Vagina (tissue), 2 donors: ENCODE measurements around the gene AJAP1. TPM values are rescaled to one million over a fixed set of nuclear protein-coding genes. Genes with fewer than 3 reads are reported as not detected.

Experiments used
- DNase-seq, 2 donors: peaks; one replicate each; pipeline ENCODE4 v3.0.0-alpha.2; 2017; ENCODE audit errors: extremely low spot score in 2 of 2
- H3K27ac ChIP-seq: fragments of 200-600 bp; sonication (generic); one replicate; pipeline ENCODE4 v1.5.1; 2019
- H3K27me3 ChIP-seq: fragments of 200-600 bp; sonication (generic); one replicate; pipeline ENCODE4 v1.5.1; 2019
- H3K36me3 ChIP-seq, 2 donors: fragments of 200-600 bp; sonication (generic); one replicate each; pipeline ENCODE4 v1.5.1; 2017 to 2019
- H3K4me1 ChIP-seq: fragments of 200-600 bp; sonication (generic); one replicate; pipeline ENCODE4 v1.5.1; 2019
- H3K4me3 ChIP-seq, 2 donors: fragments of 200-600 bp; sonication (generic); 1 replicate in 1 of 2; 2 replicates in 1 of 2; pipeline ENCODE4 v1.5.1; 2016 to 2019
- H3K9me3 ChIP-seq: fragments of 200-600 bp; sonication (generic); one replicate; pipeline ENCODE4 v1.5.1; 2019
- CTCF ChIP-seq, 3 experiments: fragments of 450-650 bp in 2 of 3; fragments of 200-600 bp in 1 of 3; sonication (generic) in 1 of 3; IDR thresholded peaks; one replicate each; pipeline ENCODE4 v1.5.1; 2017 to 2019; ENCODE audit warnings: antibody characterized with exemption in 3 of 3, mild to moderate bottlenecking in 2 of 3, moderate library complexity in 2 of 3
- POLR2A ChIP-seq, 2 donors: fragments of 450-650 bp; IDR thresholded peaks; one replicate each; pipeline ENCODE4 v1.6.1; 2017; ENCODE audit warnings: antibody characterized with exemption in 2 of 2, mild to moderate bottlenecking in 2 of 2, moderate library complexity in 2 of 2
- POLR2AphosphoS5 ChIP-seq, 2 donors: sonication (generic); formaldehyde crosslinking; IDR thresholded peaks; one replicate each; pipeline ENCODE4 v1.9.0; 2017; ENCODE audit warnings: antibody characterized with exemption in 2 of 2, mild to moderate bottlenecking in 2 of 2, low read depth in 1 of 2; ENCODE audit not compliant: insufficient read depth in 1 of 2
- intact Hi-C: fragments of 100-400 bp; cut with DNase I; formaldehyde crosslinking; loops from one replicate; pipeline ENCODE4 v1.15.1; 2023
- total RNA-seq: library from RNA; depleted of rRNA; stranded (reverse); fragments of >200 nt; gene quantifications from one replicate; pipeline ENCODE4 v1.2.3, GENCODE V29; 2016

Gene AJAP1
- total RNA-seq, 1 donor from 2014 or later: 1.7 TPM

GRCh38 chr1:4674676-4675075, 20.3 kb downstream of the AJAP1 start:
- Histone ChIP-seq H3K27me3 (no peaks in the 10 kb centered on the region), H3K4me1 (no peaks in the 10 kb centered on the region), H3K36me3 (no peaks in the 10 kb centered on the region), H3K27ac (no peak overlapping the region), H3K9me3 (no peaks in the 10 kb centered on the region), H3K4me3 (no peak overlapping the region)
- no peak for DNase-seq
- intact Hi-C loops: no loop called here
- TF ChIP-seq CTCF (IDR thresholded peaks at IDR 0.05) (no peak), POLR2AphosphoS5 (IDR thresholded peaks at IDR 0.05; ENCODE audit: insufficient read depth in 1 of 2, low read depth in 1 of 2) (no peak), POLR2A (IDR thresholded peaks at IDR 0.05) (no peak)

DNA sequence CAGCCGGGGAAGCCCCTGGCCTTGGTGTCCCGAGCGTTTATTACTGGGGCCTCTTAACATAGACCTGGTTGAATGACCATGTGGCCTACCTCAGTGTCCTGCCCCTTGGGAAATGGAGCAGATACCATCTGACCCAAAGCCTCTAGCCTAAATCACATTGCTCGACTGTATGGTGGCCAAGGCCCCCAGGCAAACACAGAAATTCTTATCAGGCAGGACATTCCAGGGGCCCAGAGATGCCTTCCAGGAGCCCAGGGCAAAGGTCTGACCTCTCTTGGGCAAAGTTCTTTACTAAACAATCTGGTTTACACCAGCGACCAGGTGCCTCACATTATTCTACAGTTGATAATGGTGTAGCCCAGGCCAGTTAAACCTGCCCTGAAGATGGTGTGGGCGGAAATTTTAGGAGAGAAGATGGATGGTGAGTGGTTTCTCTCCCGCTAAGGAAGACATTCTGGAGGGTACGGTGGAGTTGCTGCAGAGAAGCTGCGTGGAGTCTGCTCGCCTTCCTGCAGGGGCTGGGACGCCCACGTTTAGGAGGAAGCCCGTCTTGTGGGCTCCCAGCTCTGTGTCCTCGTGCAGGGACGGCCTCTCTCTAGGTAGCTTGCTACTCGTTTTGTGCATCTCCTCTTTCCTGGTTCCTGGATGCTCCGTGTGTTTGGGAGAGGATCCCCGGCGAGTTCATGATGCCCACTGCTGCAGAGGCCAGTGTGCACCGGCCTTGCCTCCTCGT, 21.2 kb downstream of the AJAP1 start:
- no peak for DNase-seq
- Histone ChIP-seq H3K9me3 (no peaks in the 10 kb centered on the region), H3K4me3 (no peak overlapping the region), H3K27me3 (no peaks in the 10 kb centered on the region), H3K4me1 (no peaks in the 10 kb centered on the region), H3K27ac (no peak overlapping the region), H3K36me3 (no peaks in the 10 kb centered on the region)
- intact Hi-C loops: no loop called here
- TF ChIP-seq POLR2AphosphoS5 (IDR thresholded peaks at IDR 0.05; ENCODE audit: insufficient read depth in 1 of 2, low read depth in 1 of 2) (no peak), CTCF (IDR thresholded peaks at IDR 0.05) (no peak), POLR2A (IDR thresholded peaks at IDR 0.05) (no peak)

DNA sequence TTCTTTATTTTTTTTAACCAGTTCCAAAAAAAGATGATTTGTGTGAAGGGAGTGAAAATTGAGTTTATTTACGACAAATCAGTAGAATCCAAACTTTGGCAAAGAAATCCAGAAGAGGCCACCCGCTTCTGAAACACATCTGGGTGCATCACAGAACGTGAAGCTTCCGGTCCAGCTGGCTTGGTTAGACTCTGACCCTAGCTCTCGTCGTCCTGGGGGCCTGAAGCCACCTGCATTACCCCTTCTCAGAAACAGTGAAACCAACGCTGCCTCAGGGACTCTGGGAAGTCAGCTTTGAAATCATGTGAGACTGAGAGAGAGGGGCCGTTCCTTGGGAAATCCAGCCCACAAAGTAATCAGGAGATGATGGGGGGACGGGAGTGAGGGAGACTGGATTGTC, 21.8 kb downstream of the AJAP1 start:
- no peak for DNase-seq
- H3K9me3 ChIP-seq: no peaks in the 10 kb centered on the region
- H3K27me3 ChIP-seq: no peaks in the 10 kb centered on the region
- no peaks in the 10 kb centered on the region for H3K36me3 ChIP-seq
- intact Hi-C loops: no loop called here
- H3K4me1 ChIP-seq: no peaks in the 10 kb centered on the region
- no peak overlapping the region for H3K27ac ChIP-seq
- no peak overlapping the region for H3K4me3 ChIP-seq
- TF ChIP-seq CTCF (IDR thresholded peaks at IDR 0.05): no peak
- no peak for TF ChIP-seq POLR2A (IDR thresholded peaks at IDR 0.05)
- TF ChIP-seq POLR2AphosphoS5 (IDR thresholded peaks at IDR 0.05; ENCODE audit: insufficient read depth in 1 of 2, low read depth in 1 of 2): no peak

GRCh38 chr1:4677608-4678007, 23.2 kb downstream of the AJAP1 start:
- intact Hi-C loops: no loop called here
- no peak for TF ChIP-seq CTCF (IDR thresholded peaks at IDR 0.05)
- no peak for TF ChIP-seq POLR2AphosphoS5 (IDR thresholded peaks at IDR 0.05; ENCODE audit: insufficient read depth in 1 of 2, low read depth in 1 of 2)
- no peak for TF ChIP-seq POLR2A (IDR thresholded peaks at IDR 0.05)
- Histone ChIP-seq H3K9me3 (no peaks in the 10 kb centered on the region), H3K27me3 (no peaks in the 10 kb centered on the region), H3K4me3 (no peak overlapping the region), H3K27ac (no peak overlapping the region), H3K36me3 (no peaks in the 10 kb centered on the region), H3K4me1 (no peaks in the 10 kb centered on the region)
- no peak for DNase-seq

DNA sequence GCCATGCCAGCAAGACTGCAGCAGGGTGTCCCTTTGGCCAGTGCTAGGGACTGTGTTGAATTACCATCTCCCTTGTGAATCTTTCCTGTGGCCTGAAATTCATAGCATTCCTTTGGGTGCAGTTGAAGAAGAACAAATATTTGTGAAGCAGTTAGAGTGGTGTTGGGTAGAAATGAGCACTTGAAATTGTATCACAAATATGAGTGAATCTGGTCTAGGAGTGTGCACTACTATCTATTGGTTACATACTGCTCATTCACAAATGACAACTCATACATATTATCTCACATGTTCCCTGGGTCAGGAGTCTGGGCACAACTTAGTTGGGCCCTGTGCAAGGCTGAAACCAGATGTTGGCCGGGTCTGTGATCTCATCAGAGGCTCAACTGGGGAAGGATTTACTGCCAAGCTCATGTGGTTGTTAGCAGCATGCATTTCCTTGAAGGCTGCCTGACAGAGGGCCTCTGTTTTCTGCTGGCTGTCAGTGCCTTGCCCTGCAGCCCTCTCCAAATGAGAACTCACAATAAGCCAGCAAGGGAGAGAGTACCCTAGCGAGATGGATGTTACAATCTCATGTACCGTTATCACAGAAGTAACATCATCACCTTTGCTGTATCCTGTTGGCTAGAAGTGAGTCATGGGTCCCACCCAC, 23.8 kb downstream of the AJAP1 start:
- intact Hi-C loops: no loop called here
- TF ChIP-seq POLR2AphosphoS5 (IDR thresholded peaks at IDR 0.05; ENCODE audit: insufficient read depth in 1 of 2, low read depth in 1 of 2): no peak
- TF ChIP-seq CTCF (IDR thresholded peaks at IDR 0.05): no peak
- Histone ChIP-seq H3K4me3 (no peak overlapping the region), H3K9me3 (no peaks in the 10 kb centered on the region), H3K36me3 (no peaks in the 10 kb centered on the region), H3K27me3 (no peaks in the 10 kb centered on the region), H3K27ac (no peak overlapping the region), H3K4me1 (no peaks in the 10 kb centered on the region)
- DNase-seq: no peak
